Endodermal cell (in vitro differentiated cells): ENCODE results near the gene PCDH19. TPM values are rescaled to one million over a fixed set of nuclear protein-coding genes. Genes with fewer than 3 reads are reported as not detected.

ENCODE experiments used
- DNase-seq: peaks from one replicate; pipeline ENCODE4 v3.0.0-alpha.2; 2017
- H3K27ac ChIP-seq: 2 replicates; pipeline ENCODE4 v1.5.1; 2013; ENCODE audit warnings: mild to moderate bottlenecking, low read depth, low read length, moderate library complexity
- H3K27me3 ChIP-seq: 2 replicates; pipeline ENCODE4 v1.6.1; 2013; ENCODE audit warnings: mild to moderate bottlenecking, low read length, moderate library complexity; ENCODE audit not compliant: insufficient read depth, control insufficient read depth, poor library complexity, severe bottlenecking
- H3K36me3 ChIP-seq: 2 replicates; pipeline ENCODE4 v1.7.0; 2013; ENCODE audit warnings: mild to moderate bottlenecking, low read length, moderate library complexity; ENCODE audit not compliant: control insufficient read depth, insufficient read depth
- H3K4me1 ChIP-seq: one replicate; pipeline ENCODE4 v1.7.0; 2013; ENCODE audit warnings: low read length; ENCODE audit not compliant: control insufficient read depth, insufficient read depth
- H3K4me3 ChIP-seq: 2 replicates; pipeline ENCODE4 v1.5.1; 2013; ENCODE audit warnings: mild to moderate bottlenecking, low read length, moderate library complexity
- H3K9ac ChIP-seq: 2 replicates; pipeline ENCODE4 v1.6.1; 2013; ENCODE audit warnings: mild to moderate bottlenecking, low read length, moderate library complexity; ENCODE audit not compliant: poor library complexity, severe bottlenecking; ENCODE audit errors: extremely low read depth
- H3K9me3 ChIP-seq: 2 replicates; pipeline ENCODE4 v1.6.1; 2013; ENCODE audit warnings: mild to moderate bottlenecking, low read length, moderate library complexity; ENCODE audit not compliant: control insufficient read depth
- H3K27ac Mint-ChIP-seq: 2 replicates; pipeline ENCODE4 v1.8.0; 2020; ENCODE audit warnings: mixed read lengths
- H3K27me3 Mint-ChIP-seq: 2 replicates; pipeline ENCODE4 v1.8.0; 2021; ENCODE audit warnings: mild to moderate bottlenecking, mixed read lengths; ENCODE audit not compliant: insufficient read depth
- H3K36me3 Mint-ChIP-seq: 2 replicates; pipeline ENCODE4 v1.8.0; 2020; ENCODE audit warnings: low read depth, mixed read lengths
- H3K4me1 Mint-ChIP-seq: 2 replicates; pipeline ENCODE4 v1.8.0; 2020; ENCODE audit warnings: mixed read lengths
- H3K4me3 Mint-ChIP-seq: 2 replicates; pipeline ENCODE4 v1.8.0; 2020; ENCODE audit warnings: mild to moderate bottlenecking, moderate library complexity, mixed read lengths
- H3K9me3 Mint-ChIP-seq: 2 replicates; pipeline ENCODE4 v1.8.0; 2020; ENCODE audit warnings: mild to moderate bottlenecking, mixed read lengths
- WGBS, 2 experiments: methylation state at CpG; one replicate each; pipeline versions ENCODE4 v1.1.5 to v1.1.7; 2013; ENCODE audit warnings: missing lambda C conversion rate in 2 of 2, mixed read lengths in 1 of 2; ENCODE audit not compliant: insufficient coverage in 1 of 2, insufficient read length in 1 of 2; 5-methylcytosine and 5-hydroxymethylcytosine counted together
- total RNA-seq, 2 donors: library from RNA; stranded (reverse); fragmentation: NEBNext Ultra II Directional in 1 of 2; extraction: Animal tissue kit (Norgen Biotek cat#: 25700) in 1 of 2; gene quantifications; 2 replicates in 1 of 2; 3 replicates in 1 of 2; pipeline ENCODE4 v1.2.1, GENCODE V29; 2021
- TF ChIP-seq, protein P1 (sequence below): fragments of 200-600 bp; sonication (generic); conservative IDR thresholded peaks from 2 replicates; pipeline ENCODE4 v1.5.0; 2021; ENCODE audit warnings: antibody characterized with exemption, mild to moderate bottlenecking

PCDH19 gene
- total RNA-seq, 2 donors from 2014 or later = 0.20 to 1.5 TPM

DNA sequence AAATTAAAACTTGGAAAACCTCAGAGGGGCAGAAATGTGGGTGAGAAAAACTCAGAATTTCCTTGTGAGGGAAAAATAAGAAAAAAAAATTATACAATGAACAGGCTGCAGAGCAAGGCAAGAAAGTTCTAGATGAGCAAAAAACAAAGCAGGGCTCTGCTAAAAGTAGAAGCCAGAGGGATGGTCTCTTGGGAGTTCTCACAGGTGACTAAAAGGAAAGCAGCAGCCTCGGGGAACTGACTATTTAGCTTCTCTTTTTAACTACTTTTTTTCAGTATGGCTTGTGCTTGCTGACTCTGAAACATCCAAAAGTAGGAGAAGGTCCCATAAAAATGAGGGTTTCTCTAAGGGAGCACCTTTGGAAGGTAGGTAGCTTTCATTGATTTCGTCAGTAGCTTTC lies 36.4 kb downstream of the PCDH19 start:
- Histone ChIP-seq H3K4me1 (no peaks in the 10 kb centered on the region), H3K36me3 (no peaks in the 10 kb centered on the region), H3K27ac (no peak overlapping the region), H3K9ac (no peak overlapping the region), H3K4me3 (no peak overlapping the region), H3K27me3 (no peaks in the 10 kb centered on the region), H3K9me3 (no peaks in the 10 kb centered on the region)
- peaks cover 1% of the 10 kb centered on the region for H3K4me1 Mint-ChIP-seq
- DNase-seq = no peak
- 78% methylated on average over 1 of the region's 2 CpGs; no CpG with 5 or more reads in 1 of the 2 experiments for WGBS, 2 experiments
- H3K4me3 Mint-ChIP-seq = no peak overlapping the region
- TF ChIP-seq, protein P1, sequence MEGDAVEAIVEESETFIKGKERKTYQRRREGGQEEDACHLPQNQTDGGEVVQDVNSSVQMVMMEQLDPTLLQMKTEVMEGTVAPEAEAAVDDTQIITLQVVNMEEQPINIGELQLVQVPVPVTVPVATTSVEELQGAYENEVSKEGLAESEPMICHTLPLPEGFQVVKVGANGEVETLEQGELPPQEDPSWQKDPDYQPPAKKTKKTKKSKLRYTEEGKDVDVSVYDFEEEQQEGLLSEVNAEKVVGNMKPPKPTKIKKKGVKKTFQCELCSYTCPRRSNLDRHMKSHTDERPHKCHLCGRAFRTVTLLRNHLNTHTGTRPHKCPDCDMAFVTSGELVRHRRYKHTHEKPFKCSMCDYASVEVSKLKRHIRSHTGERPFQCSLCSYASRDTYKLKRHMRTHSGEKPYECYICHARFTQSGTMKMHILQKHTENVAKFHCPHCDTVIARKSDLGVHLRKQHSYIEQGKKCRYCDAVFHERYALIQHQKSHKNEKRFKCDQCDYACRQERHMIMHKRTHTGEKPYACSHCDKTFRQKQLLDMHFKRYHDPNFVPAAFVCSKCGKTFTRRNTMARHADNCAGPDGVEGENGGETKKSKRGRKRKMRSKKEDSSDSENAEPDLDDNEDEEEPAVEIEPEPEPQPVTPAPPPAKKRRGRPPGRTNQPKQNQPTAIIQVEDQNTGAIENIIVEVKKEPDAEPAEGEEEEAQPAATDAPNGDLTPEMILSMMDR = no peak
- H3K27me3 Mint-ChIP-seq = peaks cover 2% of the 10 kb centered on the region
- no peaks in the 10 kb centered on the region for H3K36me3 Mint-ChIP-seq
- no peaks in the 10 kb centered on the region for H3K9me3 Mint-ChIP-seq
- no peak overlapping the region for H3K27ac Mint-ChIP-seq

DNA sequence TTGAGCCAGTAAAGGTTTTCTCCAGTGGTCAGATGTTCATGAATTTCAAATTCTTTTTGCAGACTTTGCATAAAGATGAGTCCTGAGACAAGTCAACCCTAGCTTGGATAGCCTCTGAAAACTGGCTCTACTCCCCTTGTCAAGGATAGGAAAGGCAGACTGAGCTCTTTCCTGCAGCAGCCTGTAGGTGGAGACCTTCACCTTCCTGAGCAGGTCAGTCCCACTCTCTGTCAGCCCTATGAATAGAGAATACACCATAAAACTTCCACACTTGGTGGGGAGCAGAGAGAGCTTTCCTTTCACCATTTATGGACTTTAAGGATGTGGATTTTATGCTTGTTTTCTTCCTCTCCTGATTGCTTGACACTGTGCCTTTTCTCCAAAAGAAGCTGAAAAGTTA lies 41.9 kb downstream of the PCDH19 start:
- Mint-ChIP-seq H3K27ac (no peak overlapping the region), H3K36me3 (no peaks in the 10 kb centered on the region), H3K4me1 (peaks cover 13% of the 10 kb centered on the region), H3K9me3 (no peaks in the 10 kb centered on the region), H3K27me3 (peaks cover 1% of the 10 kb centered on the region), H3K4me3 (no peak overlapping the region)
- Histone ChIP-seq H3K9me3 (no peaks in the 10 kb centered on the region), H3K27me3 (no peaks in the 10 kb centered on the region), H3K27ac (no peak overlapping the region), H3K4me3 (no peak overlapping the region), H3K9ac (no peak overlapping the region), H3K36me3 (no peaks in the 10 kb centered on the region), H3K4me1 (peaks cover 5% of the 10 kb centered on the region)
- peak; percentile 70 for DNase-seq
- TF ChIP-seq, protein P1 = peak; percentile 84

DNA sequence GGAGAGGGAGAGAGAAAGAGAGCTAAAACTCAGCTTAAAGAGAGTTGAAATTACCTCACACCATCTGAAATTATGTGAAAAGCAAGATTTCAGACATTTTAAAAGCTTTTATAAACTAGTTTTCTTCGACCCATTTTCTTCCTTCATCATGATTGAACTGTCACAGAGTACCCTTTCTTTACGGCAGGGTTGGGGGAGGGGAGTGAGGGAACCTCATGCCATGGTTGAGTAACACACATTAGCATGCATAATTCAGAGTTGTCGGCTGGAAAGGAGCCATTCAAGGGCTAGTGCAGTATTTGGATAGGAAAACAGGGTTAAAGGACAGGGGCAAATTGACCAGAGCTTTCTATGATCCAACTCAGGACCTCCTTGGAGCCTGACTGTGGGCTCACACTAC lies 46.2 kb downstream of the PCDH19 start:
- no peak overlapping the region for H3K4me3 Mint-ChIP-seq
- Histone ChIP-seq H3K27me3 (no peaks in the 10 kb centered on the region), H3K27ac (no peak overlapping the region), H3K9ac (no peak overlapping the region), H3K4me1 (peaks cover 5% of the 10 kb centered on the region), H3K9me3 (no peaks in the 10 kb centered on the region), H3K36me3 (no peaks in the 10 kb centered on the region), H3K4me3 (no peak overlapping the region)
- no peak for DNase-seq
- H3K27ac Mint-ChIP-seq = no peak overlapping the region
- no peaks in the 10 kb centered on the region for H3K36me3 Mint-ChIP-seq
- TF ChIP-seq, protein P1 = no peak
- H3K27me3 Mint-ChIP-seq = no peaks in the 10 kb centered on the region
- H3K4me1 Mint-ChIP-seq = peaks cover 14% of the 10 kb centered on the region
- WGBS, 2 experiments = 40 to 50% methylated on average over 1 of the region's 3 CpGs
- H3K9me3 Mint-ChIP-seq = no peaks in the 10 kb centered on the region
